Non-pigmented ciliary epithelial cell (primary cell): Measurements from ENCODE around the gene ELMO1.

Experiments
- DNase-seq: peaks from one replicate; pipeline ENCODE4 v3.0.0-alpha.2; 2010; ENCODE audit warnings: low read depth

The ELMO1 gene

DNA sequence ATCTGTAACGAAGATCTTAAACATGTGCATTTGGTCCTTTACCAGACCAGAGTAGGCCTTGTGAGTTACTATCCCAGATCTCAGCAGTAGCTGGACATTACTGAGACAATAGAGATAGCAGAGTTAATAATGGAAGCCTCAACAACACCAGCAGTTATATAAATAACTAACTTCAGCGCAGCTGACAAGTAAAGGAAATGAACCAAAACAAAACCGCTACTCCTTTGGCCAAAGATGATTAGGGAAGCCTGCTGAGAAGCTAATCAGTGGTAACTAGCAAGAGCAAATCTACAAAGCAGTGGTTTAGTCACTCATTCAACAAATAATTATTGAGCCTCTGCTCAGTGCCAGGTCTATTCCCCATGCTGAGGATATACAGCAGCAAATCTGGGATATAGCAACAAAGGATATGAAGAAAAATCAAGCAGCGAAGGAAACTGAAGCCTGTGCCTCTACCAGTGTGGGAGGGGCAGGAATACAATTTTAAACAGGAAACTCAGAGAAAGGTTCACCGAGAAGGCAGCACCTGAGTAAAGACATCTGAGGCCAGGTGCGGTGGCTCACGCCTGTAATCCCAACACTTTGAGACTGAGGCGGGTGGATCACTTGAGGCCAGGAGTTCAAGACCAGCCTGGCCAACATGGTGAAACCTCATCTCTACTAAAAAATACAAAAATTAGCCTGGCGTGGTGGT, 103.6 kb downstream of the ELMO1 start:
- no peak for DNase-seq

DNA sequence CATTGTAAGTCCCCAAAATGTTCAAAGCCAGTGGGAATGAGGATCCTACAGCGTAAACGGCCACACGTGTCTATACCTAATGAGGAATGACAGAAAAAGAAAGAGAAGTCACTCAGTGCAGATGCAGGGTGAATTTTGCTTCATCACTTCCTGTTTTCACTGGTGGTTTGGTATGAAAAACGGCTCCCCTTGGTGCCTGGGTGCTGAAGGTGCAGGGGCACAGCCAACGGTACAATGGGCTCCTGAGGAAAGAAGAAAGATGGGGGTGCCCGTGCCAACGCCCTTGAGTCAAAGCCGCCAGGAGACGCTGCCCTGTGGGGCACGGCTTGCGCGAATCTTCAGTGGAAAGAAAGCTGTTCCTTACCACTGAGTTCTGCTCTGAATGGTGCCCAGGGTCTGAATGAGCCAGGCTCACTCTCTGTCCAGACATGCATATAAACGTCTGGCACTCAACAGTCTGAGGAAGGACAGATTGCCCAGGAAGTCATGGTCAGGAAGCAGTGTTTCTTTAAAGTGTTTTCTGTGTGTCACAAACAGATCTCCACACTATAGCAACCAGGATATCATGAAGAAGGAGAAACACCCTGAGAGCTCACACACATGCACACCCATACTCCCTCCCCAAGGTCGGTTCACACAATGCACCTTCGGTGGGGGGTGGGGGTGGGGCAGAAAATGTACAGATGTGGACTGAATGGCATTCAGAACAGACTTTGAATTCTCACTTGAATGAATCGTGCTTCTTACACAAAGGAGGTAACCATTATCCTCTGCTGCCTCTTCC, 105.8 kb downstream of the ELMO1 start:
- no peak for DNase-seq

DNA sequence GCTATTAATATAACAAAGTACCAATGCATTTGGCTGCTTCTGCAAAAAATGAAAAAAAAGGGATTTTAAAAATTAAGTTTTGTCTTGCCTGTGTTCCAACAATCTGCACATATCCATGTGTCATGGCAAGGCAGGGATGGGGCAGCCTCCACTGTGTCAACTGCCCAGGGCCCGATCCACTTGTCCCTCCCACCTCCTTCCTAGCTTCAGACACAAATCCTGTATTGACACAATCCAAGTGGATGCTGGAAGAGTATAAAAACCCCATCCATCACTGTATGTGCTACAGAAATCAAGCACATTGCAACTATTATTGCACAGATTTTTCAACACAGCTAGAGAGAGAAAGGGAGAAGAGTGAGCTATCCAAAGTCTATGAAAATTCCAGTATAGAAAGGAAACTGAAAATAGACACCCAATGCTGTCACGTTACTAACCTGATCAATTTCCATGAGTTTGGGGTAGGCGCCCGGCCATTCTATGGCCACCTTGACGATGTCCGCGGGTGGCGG, 106.4 kb downstream of the ELMO1 start:
- DNase-seq, result no peak

GRCh38 chr7:37341033-37341630, 107.5 kb downstream of the ELMO1 start:
- no peak for DNase-seq

GRCh38 chr7:37338966-37339365, 109.7 kb downstream of the ELMO1 start:
- DNase-seq, result no peak

GRCh38 chr7:37337522-37337921, 111.1 kb downstream of the ELMO1 start:
- DNase-seq, result no peak

GRCh38 chr7:37336259-37336658, 112.4 kb downstream of the ELMO1 start:
- no peak for DNase-seq

DNA sequence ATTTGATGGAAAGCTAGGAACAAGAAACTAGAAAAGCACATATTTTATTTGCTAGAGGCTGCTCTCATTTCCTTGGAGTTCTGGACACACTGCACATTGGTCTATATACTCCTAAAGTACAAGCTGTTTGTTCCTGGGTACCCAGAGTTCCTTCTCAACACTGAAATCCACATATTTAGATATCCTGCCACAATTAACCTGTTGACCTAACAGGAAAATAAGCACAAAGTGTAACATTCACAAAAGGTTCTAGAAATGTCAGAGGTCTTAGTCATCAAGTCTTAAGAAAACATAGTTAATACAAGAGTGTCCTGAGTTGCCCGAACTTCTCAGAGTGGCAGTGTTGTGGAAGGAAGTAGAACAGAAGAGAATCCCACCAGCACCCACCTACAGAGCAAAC, 115.6 kb downstream of the ELMO1 start:
- no peak for DNase-seq

DNA sequence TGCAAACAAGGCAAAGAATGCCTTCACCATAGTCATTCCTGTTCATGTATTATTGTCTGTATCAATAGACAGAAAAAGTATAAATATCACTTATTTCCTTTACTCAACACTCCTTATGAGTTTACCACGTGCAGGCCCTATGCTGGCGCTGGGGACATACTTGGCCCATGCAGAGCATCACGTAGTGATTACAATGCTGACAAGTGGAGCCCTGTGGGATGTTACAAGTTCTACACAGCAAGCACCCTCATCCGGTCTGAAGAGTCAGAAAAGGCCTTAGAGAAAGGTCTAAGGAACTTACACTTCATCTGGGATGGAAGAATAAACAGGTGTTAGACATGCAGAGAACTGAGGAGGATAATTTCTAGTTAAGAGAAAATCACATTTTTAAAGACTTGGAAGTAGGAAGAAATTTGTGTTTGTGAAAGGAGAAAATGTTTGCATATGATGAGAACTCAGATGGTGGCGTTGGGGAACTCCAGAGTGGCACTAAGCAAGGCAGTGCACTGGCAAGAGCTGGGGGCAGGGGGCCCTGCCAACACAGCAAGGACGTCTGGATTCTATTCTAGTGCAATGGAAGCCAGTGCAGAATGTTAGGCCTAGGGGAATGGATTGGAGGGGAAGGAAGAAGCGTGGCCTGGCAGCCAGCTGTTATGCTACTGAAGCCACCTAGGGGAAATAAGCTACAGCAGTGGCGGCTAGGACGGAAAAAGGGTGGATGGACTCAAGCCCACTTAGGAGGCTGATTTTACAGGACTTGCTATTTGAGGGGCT, 116.2 kb downstream of the ELMO1 start:
- DNase-seq, result no peak

- DNase-seq, result no peak
Measured at GRCh38 chr7:37330775-37331174, 117.9 kb downstream of the ELMO1 start.

GRCh38 chr7:37329940-37330339, 118.7 kb downstream of the ELMO1 start:
- DNase-seq, result no peak

DNA sequence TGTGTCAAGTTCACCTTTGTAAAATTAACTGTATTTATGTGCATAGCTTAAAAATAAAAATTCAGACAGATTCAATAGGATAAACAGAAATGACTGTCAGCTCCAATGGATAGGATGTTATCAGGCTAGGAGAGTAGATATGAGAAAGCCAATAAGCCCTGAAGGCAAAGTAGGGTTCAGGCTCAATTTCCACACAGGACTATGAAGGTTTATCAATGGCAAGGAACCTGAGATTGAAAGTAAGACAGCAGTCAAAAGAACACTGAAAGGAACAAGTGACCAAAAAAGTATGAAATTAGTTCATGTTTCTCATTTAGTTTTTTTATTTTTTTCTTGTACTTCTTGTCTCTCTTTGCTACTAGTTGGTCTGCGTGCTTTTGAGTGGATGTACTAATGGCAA, 121.4 kb downstream of the ELMO1 start:
- DNase-seq, result no peak

- DNase-seq, result no peak
Measured at GRCh38 chr7:37323966-37324365, 124.7 kb downstream of the ELMO1 start.

DNA sequence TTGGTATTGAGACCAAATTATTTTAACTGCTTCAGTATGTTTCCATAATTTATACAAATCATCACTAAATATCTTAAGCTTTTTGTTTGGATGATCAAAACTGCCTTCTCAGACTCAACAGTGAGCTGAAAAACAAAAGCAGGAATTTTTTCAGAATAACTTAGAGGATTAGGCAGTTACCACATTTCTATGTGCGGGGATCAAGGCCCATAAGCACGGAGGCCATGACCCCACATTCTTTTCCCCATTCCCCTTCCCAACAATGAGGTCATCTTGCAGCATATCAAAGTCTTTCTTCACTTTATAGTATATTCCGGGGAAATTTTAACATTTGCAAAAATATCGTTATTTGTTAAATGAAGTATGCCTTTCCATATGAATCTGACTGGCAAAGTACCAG, 125.8 kb downstream of the ELMO1 start:
- DNase-seq, result no peak

DNA sequence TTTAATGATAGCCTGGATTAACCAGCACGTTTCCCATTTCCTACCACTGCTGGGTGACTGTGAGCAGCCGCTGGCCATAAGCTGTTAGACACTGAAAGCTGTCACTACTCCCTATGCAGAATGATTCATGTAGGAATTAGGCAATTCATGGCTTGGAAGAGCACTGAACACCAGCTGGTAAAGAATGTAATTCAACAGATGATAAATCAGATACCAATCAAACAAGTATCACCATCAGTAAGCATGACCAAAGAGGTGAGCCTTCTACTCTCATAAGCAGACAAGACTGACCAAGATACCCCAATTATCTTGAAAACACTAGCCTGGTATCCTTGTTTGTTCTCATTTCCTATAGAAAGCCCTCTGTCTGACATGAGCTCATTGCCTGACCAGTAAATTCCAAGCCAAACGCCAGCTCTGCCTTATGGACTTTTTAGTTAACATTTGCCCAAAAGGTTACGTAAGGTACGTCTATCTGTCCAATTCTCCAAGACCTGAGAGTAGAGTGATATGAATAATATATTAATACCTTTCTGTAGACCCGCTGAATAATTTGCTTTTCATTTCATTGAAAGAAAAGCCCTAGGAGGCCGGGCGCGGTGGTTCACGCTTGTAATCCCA, 127.7 kb downstream of the ELMO1 start:
- DNase-seq, result no peak

- no peak for DNase-seq
Measured at GRCh38 chr7:37320140-37320847, 128.4 kb downstream of the ELMO1 start.

DNA sequence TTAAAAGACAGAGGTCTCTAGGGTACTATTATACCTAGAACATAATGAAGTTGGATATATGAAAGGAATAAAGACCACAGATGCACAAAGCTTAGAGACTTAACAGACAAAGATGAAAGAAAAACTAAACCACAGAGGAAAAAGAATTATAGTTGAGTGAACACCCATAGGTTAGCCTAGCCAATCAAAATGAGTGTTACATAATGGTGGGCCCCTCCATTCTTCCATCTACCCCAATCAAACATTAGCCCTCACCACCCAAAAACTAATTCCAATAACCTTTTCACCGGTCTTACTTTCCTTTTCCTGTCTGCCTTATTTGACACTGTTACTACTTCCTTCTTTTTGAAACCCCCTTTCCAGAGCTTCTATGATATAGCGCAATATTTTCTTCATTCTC, 130.1 kb downstream of the ELMO1 start:
- DNase-seq, result no peak

DNA sequence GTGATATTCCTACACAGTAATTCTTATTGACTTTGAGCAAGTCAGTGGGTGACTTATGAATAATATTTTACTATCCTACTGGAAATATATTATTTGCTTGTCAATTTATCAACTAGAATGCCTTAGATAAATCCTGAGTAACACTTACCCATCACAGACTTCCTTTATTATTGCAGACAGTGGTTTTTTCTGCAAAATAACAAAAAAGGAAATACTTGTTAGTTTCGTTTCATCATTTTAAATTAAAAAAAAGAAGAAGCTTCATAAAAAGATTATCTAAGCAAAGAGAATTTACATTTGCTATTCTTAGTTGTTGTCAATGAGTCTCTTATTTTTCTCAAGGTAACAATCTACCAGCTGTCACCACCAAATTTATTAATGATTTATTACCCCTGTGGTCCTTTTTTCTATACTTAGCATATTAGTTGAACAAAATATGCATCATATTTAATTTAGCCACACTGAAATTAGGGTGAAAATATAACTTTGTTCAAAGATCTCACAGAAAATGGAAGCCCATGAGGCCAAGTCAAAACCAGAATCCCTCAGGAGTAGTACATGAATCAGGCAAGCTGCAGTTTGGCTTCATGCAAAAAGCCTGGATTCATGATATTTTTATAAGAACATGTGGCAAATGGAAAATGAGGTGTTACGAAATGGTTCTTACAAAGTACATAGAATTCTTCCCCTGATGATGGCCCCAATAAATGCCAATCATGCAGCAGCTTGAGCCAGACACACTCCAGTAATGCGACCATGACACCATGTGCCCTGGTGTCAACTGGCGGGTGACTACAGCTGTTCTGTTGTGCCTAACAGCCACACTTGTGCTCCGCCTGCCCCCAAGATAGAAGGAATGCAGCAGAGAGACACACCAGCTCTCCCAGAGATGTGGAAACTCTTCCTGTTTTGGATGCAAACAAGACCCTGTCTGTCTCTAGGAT, 132.6 kb downstream of the ELMO1 start:
- no peak for DNase-seq

- no peak for DNase-seq
Measured at GRCh38 chr7:37312608-37313007, 136.1 kb downstream of the ELMO1 start.

GRCh38 chr7:37311355-37311754, 137.3 kb downstream of the ELMO1 start:
- DNase-seq, result no peak
